ENCODE data around the gene SYTL2.

The SYTL2 gene, protein sequence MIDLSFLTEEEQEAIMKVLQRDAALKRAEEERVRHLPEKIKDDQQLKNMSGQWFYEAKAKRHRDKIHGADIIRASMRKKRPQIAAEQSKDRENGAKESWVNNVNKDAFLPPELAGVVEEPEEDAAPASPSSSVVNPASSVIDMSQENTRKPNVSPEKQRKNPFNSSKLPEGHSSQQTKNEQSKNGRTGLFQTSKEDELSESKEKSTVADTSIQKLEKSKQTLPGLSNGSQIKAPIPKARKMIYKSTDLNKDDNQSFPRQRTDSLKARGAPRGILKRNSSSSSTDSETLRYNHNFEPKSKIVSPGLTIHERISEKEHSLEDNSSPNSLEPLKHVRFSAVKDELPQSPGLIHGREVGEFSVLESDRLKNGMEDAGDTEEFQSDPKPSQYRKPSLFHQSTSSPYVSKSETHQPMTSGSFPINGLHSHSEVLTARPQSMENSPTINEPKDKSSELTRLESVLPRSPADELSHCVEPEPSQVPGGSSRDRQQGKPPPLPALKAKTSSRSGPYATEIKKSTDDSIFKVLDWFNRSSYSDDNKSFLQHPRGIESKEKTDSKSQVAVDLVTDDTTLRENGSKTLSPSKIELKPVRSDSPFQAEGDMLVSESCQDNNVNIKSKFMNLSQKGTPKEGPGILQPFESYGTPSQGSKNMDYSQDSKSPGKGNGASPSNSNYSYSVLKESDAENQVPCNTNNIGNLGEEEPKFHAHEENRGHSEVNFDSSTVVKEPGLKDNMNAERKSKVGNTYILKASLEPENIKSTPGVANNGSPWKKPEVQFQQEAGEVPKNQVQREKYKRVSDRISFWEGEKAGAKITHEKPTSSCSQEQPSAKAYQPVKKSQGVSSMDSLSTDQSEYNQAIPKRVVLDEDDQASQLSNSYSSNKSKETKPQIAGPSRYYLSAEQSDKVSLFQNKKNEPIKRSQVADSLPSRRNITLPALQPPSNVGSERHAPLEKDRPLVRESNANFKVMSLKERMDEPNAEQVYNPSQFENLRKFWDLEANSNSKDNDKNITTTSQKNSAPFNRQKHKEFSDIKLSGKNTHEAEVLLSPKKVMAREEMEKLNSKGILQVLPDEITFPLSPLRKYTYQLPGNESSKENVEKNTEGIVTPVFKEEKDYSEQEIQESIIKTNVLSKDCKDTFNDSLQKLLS (N-terminal part only)

DNA sequence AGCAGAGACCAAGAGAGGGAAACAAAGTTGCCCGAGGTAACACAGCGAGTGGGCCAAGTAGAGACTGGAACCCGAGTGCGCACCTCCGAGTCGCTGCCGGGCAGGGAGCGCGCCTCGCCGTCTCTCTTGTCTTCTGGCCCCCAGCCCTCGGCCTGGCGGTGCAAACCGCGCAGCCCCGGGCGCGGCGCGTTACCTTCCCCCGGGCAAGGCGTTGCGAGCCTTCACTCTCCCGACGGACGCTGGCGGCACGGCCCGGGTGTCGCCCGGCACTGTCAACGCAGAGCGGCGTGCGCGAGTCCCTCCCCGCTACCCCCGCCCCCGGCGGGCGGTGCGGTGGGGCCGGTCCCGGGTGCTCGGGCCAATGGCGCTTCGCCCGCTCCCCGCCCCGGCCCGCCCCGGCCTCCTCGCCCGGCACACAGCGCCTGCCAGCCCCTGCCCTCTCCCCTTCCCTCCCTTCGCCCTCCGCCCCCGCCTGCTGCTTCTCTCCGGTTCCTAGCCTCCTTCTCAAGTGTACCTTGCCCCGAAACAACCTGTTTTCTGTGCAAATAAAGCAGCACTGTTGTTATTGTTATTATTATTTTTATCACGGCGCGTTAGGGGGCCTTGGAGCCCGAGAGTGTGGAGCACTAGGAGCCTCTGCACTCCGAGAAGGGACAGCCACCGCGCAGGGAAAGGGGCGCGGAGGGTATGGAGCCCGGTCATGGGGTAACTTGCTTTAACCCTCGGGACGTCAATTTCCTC lies at the start of gene SYTL2:
SYTL2 (minus strand) TSS at position 271 of the 741 bp plus-strand sequence. CDS start 53,416 bp downstream, outside the sequence.
- 0 out of 2 replicates have a peak, but pooled peaks have one; percentile 18 for TF ChIP-seq TCF12 (IDR thresholded peaks at IDR 0.05; ENCODE audit: low read depth)
- TF ChIP-seq, protein P1, sequence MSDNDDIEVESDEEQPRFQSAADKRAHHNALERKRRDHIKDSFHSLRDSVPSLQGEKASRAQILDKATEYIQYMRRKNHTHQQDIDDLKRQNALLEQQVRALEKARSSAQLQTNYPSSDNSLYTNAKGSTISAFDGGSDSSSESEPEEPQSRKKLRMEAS (IDR thresholded peaks at IDR 0.05): peak; percentile 93
- TF ChIP-seq EP300 (IDR thresholded peaks at IDR 0.05; ENCODE audit: borderline replicate concordance): no peak
- peak; percentile 80 for TF ChIP-seq EGR1 (IDR thresholded peaks at IDR 0.05)
- TF ChIP-seq TEAD4 (IDR thresholded peaks at IDR 0.05): no peak

DNA sequence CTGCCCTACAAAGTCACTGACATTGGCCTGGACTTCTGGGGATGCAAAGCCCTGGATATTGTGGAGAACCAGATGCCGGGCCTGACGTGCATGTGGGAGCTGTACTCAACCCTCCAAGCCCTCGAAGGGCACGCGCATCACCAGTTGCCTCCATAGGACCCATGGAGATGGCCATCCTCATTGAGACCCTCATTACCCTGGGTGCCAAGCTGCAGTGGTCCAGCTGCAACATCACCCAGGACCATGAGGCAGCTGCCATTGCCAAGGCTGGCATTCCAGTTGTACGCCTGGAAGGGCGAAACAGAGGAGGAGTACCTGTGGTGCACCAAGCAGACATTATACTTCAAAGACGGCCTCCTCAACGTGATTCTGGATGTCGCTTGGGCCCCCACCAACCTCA lies 46.2 kb upstream of the SYTL2 start:
- TF ChIP-seq TEAD4 (IDR thresholded peaks at IDR 0.05): no peak
- no peak for TF ChIP-seq TCF12 (IDR thresholded peaks at IDR 0.05; ENCODE audit: low read depth)
- TF ChIP-seq EGR1 (IDR thresholded peaks at IDR 0.05): no peak

DNA sequence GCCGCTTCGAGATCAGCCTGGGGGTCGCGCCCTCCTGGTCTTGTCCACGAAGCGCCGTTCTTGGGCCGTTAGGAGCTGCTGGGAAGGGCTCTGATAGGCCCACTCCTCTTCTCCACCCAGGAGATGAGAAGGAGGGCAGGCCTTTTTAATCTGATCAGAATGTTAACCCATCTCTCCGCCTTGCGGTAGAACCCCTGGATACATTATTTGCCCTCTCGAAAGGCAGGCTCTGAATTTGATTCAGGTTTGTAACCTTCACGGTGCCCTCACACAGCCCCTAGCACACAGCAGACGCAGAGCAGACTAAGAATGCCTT lies 44.4 kb upstream of the SYTL2 start, which contains the start of gene CCDC83:
CCDC83 (plus strand) TSS at position 43 of the 316 bp plus-strand sequence. CDS start 9,741 bp downstream, outside the sequence.
- TF ChIP-seq TAF1 (IDR thresholded peaks at IDR 0.05; ENCODE audit: low read depth) (no peak), FOXM1 (IDR thresholded peaks at IDR 0.05; ENCODE audit: borderline replicate concordance, low read depth) (no peak), EP300 (IDR thresholded peaks at IDR 0.05; ENCODE audit: borderline replicate concordance) (no peak), CREB1 (IDR thresholded peaks at IDR 0.05; ENCODE audit: low read depth) (no peak), YY1 (IDR thresholded peaks at IDR 0.05; ENCODE audit: low read depth) (no peak), TEAD4 (IDR thresholded peaks at IDR 0.05) (no peak), TCF12 (IDR thresholded peaks at IDR 0.05; ENCODE audit: low read depth) (no peak), RAD21 (IDR thresholded peaks at IDR 0.05; ENCODE audit: low read depth) (no peak), NFIC (IDR thresholded peaks at IDR 0.05) (no peak), CEBPB (IDR thresholded peaks at IDR 0.05) (no peak), ZBTB7A (IDR thresholded peaks at IDR 0.05; ENCODE audit: low read depth) (no peak), EGR1 (IDR thresholded peaks at IDR 0.05) (no peak)
- TF ChIP-seq, protein P2, sequence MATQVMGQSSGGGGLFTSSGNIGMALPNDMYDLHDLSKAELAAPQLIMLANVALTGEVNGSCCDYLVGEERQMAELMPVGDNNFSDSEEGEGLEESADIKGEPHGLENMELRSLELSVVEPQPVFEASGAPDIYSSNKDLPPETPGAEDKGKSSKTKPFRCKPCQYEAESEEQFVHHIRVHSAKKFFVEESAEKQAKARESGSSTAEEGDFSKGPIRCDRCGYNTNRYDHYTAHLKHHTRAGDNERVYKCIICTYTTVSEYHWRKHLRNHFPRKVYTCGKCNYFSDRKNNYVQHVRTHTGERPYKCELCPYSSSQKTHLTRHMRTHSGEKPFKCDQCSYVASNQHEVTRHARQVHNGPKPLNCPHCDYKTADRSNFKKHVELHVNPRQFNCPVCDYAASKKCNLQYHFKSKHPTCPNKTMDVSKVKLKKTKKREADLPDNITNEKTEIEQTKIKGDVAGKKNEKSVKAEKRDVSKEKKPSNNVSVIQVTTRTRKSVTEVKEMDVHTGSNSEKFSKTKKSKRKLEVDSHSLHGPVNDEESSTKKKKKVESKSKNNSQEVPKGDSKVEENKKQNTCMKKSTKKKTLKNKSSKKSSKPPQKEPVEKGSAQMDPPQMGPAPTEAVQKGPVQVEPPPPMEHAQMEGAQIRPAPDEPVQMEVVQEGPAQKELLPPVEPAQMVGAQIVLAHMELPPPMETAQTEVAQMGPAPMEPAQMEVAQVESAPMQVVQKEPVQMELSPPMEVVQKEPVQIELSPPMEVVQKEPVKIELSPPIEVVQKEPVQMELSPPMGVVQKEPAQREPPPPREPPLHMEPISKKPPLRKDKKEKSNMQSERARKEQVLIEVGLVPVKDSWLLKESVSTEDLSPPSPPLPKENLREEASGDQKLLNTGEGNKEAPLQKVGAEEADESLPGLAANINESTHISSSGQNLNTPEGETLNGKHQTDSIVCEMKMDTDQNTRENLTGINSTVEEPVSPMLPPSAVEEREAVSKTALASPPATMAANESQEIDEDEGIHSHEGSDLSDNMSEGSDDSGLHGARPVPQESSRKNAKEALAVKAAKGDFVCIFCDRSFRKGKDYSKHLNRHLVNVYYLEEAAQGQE (IDR thresholded peaks at IDR 0.05; ENCODE audit: low read depth): no peak
- TF ChIP-seq, protein P3, sequence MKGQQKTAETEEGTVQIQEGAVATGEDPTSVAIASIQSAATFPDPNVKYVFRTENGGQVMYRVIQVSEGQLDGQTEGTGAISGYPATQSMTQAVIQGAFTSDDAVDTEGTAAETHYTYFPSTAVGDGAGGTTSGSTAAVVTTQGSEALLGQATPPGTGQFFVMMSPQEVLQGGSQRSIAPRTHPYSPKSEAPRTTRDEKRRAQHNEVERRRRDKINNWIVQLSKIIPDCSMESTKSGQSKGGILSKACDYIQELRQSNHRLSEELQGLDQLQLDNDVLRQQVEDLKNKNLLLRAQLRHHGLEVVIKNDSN (IDR thresholded peaks at IDR 0.05): no peak
- TF ChIP-seq, protein P1 (IDR thresholded peaks at IDR 0.05): no peak

DNA sequence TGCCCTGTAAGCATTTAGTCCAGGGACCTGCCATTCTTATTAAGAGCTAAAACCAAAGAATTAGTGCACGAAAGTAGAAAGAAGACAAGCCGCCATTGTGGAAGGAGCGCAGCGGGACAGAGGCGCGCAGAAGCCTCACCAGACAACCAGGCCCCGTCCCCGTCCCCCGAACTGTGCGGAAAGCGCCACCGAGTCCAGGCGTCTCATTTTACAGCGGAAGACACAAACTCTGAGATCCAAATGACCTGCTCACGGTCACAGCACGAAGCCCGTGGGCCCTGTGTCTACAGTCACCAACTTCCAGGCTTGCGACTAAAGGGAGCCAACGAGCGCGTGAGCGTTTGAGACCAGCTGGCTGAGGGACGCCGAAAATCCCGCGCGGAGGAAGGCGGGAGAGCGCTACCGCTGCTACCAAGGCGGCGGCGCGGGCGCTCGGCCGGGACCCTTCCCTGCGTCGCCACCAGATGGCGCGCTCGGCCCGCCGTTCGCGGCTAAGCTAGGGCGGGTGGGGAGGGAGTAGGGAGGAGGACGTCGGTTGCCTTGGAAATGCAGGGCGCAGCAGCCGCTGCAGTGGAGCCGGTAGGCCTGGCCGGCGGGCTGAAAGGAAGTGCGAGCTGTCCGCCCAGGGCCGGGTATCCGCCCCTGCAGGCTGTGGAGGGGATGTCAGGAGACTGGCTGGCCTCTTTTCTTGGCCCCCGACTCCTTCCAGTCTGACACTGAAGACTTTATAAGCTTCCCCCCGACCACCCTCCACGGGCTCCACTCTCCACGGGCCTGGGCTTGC lies 43.8 kb upstream of the SYTL2 start:
- TF ChIP-seq TEAD4 (IDR thresholded peaks at IDR 0.05): peak; percentile 5; the same call in 1 of the 2 replicates
- TF ChIP-seq, protein P3 (IDR thresholded peaks at IDR 0.05): no peak
- 0 out of 2 replicates have a peak, but pooled peaks have one; percentile 22 for TF ChIP-seq FOXM1 (IDR thresholded peaks at IDR 0.05; ENCODE audit: borderline replicate concordance, low read depth)
- TF ChIP-seq, protein P2 (IDR thresholded peaks at IDR 0.05; ENCODE audit: low read depth): no peak
- 0 out of 2 replicates have a peak, but pooled peaks have one; percentile 11 for TF ChIP-seq EP300 (IDR thresholded peaks at IDR 0.05; ENCODE audit: borderline replicate concordance)
- peak; percentile 28 for TF ChIP-seq TAF1 (IDR thresholded peaks at IDR 0.05; ENCODE audit: low read depth)
- TF ChIP-seq NFIC (IDR thresholded peaks at IDR 0.05): 0 out of 2 replicates have a peak, but pooled peaks have one; percentile 17
- TF ChIP-seq TCF12 (IDR thresholded peaks at IDR 0.05; ENCODE audit: low read depth): no peak
- TF ChIP-seq, protein P1 (IDR thresholded peaks at IDR 0.05): peak; percentile 98
- no peak for TF ChIP-seq ZBTB7A (IDR thresholded peaks at IDR 0.05; ENCODE audit: low read depth)
- TF ChIP-seq RAD21 (IDR thresholded peaks at IDR 0.05; ENCODE audit: low read depth): peak; percentile 90
- no peak for TF ChIP-seq EGR1 (IDR thresholded peaks at IDR 0.05)
- TF ChIP-seq CEBPB (IDR thresholded peaks at IDR 0.05): no peak
- TF ChIP-seq CREB1 (IDR thresholded peaks at IDR 0.05; ENCODE audit: low read depth): no peak
- peak; percentile 81 for TF ChIP-seq YY1 (IDR thresholded peaks at IDR 0.05; ENCODE audit: low read depth)
